ENCODE results near the gene KCNJ12. TPM values are rescaled to one million over a fixed set of nuclear protein-coding genes. Genes with fewer than 3 reads are reported as not detected.

The KCNJ12 gene
- total RNA-seq, 1 experiment from 2014 or later, result 5.8 TPM

DNA sequence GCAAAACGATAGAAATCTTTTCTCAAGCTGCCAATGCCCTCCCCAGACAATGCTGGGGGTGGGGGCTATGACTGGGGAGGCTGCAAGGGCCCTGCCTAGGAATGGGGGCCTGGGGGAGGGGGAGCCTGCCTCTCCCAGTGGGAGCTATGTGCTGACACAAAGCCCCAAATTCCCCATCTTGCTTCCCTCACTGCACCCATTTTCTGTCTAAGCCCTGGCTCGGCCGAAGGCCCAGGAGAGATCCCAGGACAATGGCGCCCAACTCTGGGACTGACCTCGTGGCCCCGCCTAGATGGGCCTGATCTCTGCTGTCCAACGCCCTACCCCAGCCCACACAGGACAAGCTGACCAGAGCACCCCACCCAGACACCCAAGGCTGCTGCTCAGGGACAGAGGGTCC, 11.1 kb upstream of the KCNJ12 start:
- no peak for DNase-seq (ENCODE audit: low read depth, low spot score)
- Histone ChIP-seq H3K4me2 (ENCODE audit: low read length) (no peak overlapping the region), H3K27me3 (ENCODE audit: insufficient read depth, low read length) (no peaks in the 10 kb centered on the region), H3K36me3 (ENCODE audit: control insufficient read depth in 1 of 2, insufficient read depth in 2 of 2, low read length in 2 of 2) (no peaks in the 10 kb centered on the region), H3K9ac (ENCODE audit: low read length) (no peak overlapping the region), H3K79me2 (ENCODE audit: insufficient read depth, low read length) (no peaks in the 10 kb centered on the region), H3K9me2 (ENCODE audit: insufficient read depth) (no peaks in the 10 kb centered on the region), H2AFZ (ENCODE audit: low read depth, low read length, poor library complexity, severe bottlenecking) (no peak overlapping the region), H4K20me1 (ENCODE audit: insufficient read depth) (no peaks in the 10 kb centered on the region), H3K4me3 (replicated peaks in 1 of 2; ENCODE audit: low read depth in 1 of 2, low read length in 2 of 2) (no peak overlapping the region), H3K4me1 (ENCODE audit: control insufficient read depth in 1 of 2, insufficient read depth in 2 of 2, low read length in 2 of 2) (peaks cover 0 to 3% of the 10 kb centered on the region in 2 experiments; a peak in 1 of 4 replicates), H3K27ac (ENCODE audit: low read depth, low read length) (no peak overlapping the region), H3K9me3 (ENCODE audit: control insufficient read depth in 1 of 2, insufficient read depth in 1 of 2, low read depth in 1 of 2, low read length in 2 of 2) (no peaks in the 10 kb centered on the region)
- ChIA-PET RAD21 (ENCODE audit: low non-redundant PET in 1 of 2, low total read pairs in 2 of 2, uncharacterized antibody in 2 of 2, unreplicated experiment in 2 of 2) (interaction anchor here in 1 of 2 experiments (0.6 kb wide), 1 partner anchor 245 kb away, joined by 3 read pairs; no protein-coding TSS in a partner anchor), CTCF (no interaction called here), POLR2A (no interaction called here)
- TF ChIP-seq POLR2A (IDR thresholded peaks at IDR 0.05; ENCODE audit: borderline replicate concordance, extremely low read depth, insufficient read depth, insufficient read length), result no peak
- TF ChIP-seq SRF (IDR thresholded peaks at IDR 0.05; ENCODE audit: low read depth), result no peak
- no peak for TF ChIP-seq RAD21 (IDR thresholded peaks at IDR 0.05; ENCODE audit: low read depth)
- no peak for TF ChIP-seq YY1 (IDR thresholded peaks at IDR 0.05; ENCODE audit: extremely low read depth, insufficient replicate concordance, low read depth, low read length)
- TF ChIP-seq CBX3 (IDR thresholded peaks at IDR 0.05; ENCODE audit: low read depth), result no peak
- TF ChIP-seq SIN3A (IDR thresholded peaks at IDR 0.05; ENCODE audit: low read depth), result no peak
- no peak for TF ChIP-seq POLR2AphosphoS5 (IDR thresholded peaks at IDR 0.05; ENCODE audit: low read depth, low read length)
- TF ChIP-seq JUND (IDR thresholded peaks at IDR 0.05), result no peak
- no peak for TF ChIP-seq TCF7L2 (IDR thresholded peaks at IDR 0.05; ENCODE audit: borderline replicate concordance, extremely low read depth, insufficient read depth, insufficient read length)
- TF ChIP-seq FOSL1 (IDR thresholded peaks at IDR 0.05; ENCODE audit: low read depth), result no peak
- no peak for TF ChIP-seq CEBPB (IDR thresholded peaks at IDR 0.05; ENCODE audit: low read depth)
- TF ChIP-seq SP1 (IDR thresholded peaks at IDR 0.05; ENCODE audit: low read depth), result no peak
- TF ChIP-seq CTCF (IDR thresholded peaks at IDR 0.05 in 2 of 3, conservative IDR thresholded peaks at IDR 0.05 in 1 of 3; ENCODE audit: borderline replicate concordance in 1 of 3, insufficient read depth in 1 of 3, low read depth in 2 of 3, low read length in 2 of 3), result no peak
- TF ChIP-seq EZH2 (IDR thresholded peaks at IDR 0.05), result no peak
- TF ChIP-seq EZH2phosphoT487 (IDR thresholded peaks at IDR 0.05; ENCODE audit: borderline replicate concordance), result no peak
- no peak for TF ChIP-seq ELF1 (IDR thresholded peaks at IDR 0.05; ENCODE audit: borderline replicate concordance, low read depth)
- no peak for ATAC-seq
- intact Hi-C loops (cut with micrococcal nuclease), result no loop called here
- BruUV-seq (replicated peaks), result no TSS peak

Data from HCT116 (cell line).